Neural cell (in vitro differentiated cells): ENCODE data around the gene INVS. TPM values are rescaled to one million over a fixed set of nuclear protein-coding genes. Genes with fewer than 3 reads are reported as not detected.

ENCODE experiments used
- H2AFZ ChIP-seq: fragments of 200-600, 300-800 bp; sonication (generic), shearing (Covaris generic); 2 replicates; pipeline ENCODE4 v1.6.0; 2014; ENCODE audit warnings: low read depth, mild to moderate bottlenecking, antibody characterized with exemption, low read length, moderate library complexity
- H3F3A ChIP-seq: fragments of 200-600 bp; shearing (Covaris generic); 2 replicates; pipeline ENCODE4 v1.6.1; 2016; ENCODE audit warnings: mild to moderate bottlenecking, moderate library complexity, mixed read lengths, antibody characterized with exemption, low read length; ENCODE audit not compliant: insufficient read depth, poor library complexity, severe bottlenecking
- H3K27ac ChIP-seq: fragments of 200-600, 300-800 bp; sonication (generic), shearing (Covaris generic); 2 replicates; pipeline ENCODE4 v1.5.1; 2014; ENCODE audit warnings: mild to moderate bottlenecking, low read length, moderate library complexity
- H3K27me3 ChIP-seq: fragments of 300-800, 200-600 bp; sonication (generic), shearing (Covaris generic); 2 replicates; pipeline ENCODE4 v1.6.0; 2014; ENCODE audit warnings: mild to moderate bottlenecking, low read depth, low read length, moderate library complexity; ENCODE audit not compliant: insufficient read depth
- H3K36me3 ChIP-seq: fragments of 300-800, 200-600 bp; sonication (generic), shearing (Covaris generic); 2 replicates; pipeline ENCODE4 v1.5.1; 2014; ENCODE audit warnings: mild to moderate bottlenecking, antibody characterized with exemption, low read length, moderate library complexity; ENCODE audit not compliant: insufficient read depth
- H3K4me2 ChIP-seq: fragments of 300-800, 200-600 bp; sonication (generic), shearing (Covaris generic); 2 replicates; pipeline ENCODE4 v1.6.0; 2014; ENCODE audit warnings: mild to moderate bottlenecking, low read length
- H3K4me3 ChIP-seq: fragments of 300-800, 200-600 bp; sonication (generic), shearing (Covaris generic); 2 replicates; pipeline ENCODE4 v1.5.1; 2014; ENCODE audit warnings: mild to moderate bottlenecking, low read length, moderate library complexity
- H3K79me2 ChIP-seq: fragments of 200-600 bp; shearing (Covaris generic); replicated peaks from 2 replicates; pipeline ENCODE4 v1.6.0; 2014; ENCODE audit warnings: mild to moderate bottlenecking, low read length, moderate library complexity; ENCODE audit not compliant: insufficient read depth
- H3K9ac ChIP-seq: fragments of 300-800, 200-600 bp; sonication (generic), shearing (Covaris generic); 2 replicates; pipeline ENCODE4 v1.6.1; 2016; ENCODE audit warnings: mild to moderate bottlenecking, low read length, mixed read lengths
- H3K9me2 ChIP-seq: fragments of 200-600 bp; shearing (Covaris generic); 2 replicates; pipeline ENCODE4 v1.6.1; 2016; ENCODE audit warnings: mild to moderate bottlenecking, low read length, mixed read lengths; ENCODE audit not compliant: insufficient read depth
- H3K9me3 ChIP-seq: fragments of 200-600, 300-800 bp; sonication (generic), shearing (Covaris generic); 2 replicates; pipeline ENCODE4 v1.6.1; 2016; ENCODE audit warnings: mild to moderate bottlenecking, mixed run types, low read length, moderate library complexity, mixed read lengths
- H4K20me1 ChIP-seq: fragments of 200-600 bp; shearing (Covaris generic); 2 replicates; pipeline ENCODE4 v1.6.1; 2016; ENCODE audit warnings: mild to moderate bottlenecking, mixed run types; ENCODE audit not compliant: insufficient read depth
- CTCF ChIP-seq: fragments of 450-650 bp; IDR thresholded peaks from 2 replicates; pipeline ENCODE4 v1.5.1; 2014; ENCODE audit warnings: antibody characterized with exemption, mild to moderate bottlenecking, moderate library complexity; ENCODE audit not compliant: poor library complexity, severe bottlenecking
- EP300 ChIP-seq: fragments of 450-650 bp; conservative IDR thresholded peaks from 2 replicates; pipeline ENCODE4 v1.6.1; 2014; ENCODE audit warnings: antibody characterized with exemption, mild to moderate bottlenecking, moderate library complexity; ENCODE audit not compliant: poor library complexity, severe bottlenecking
- EZH2 ChIP-seq: fragments of 200-600, 300-800 bp; shearing (Covaris generic), sonication (generic); IDR thresholded peaks from 2 replicates; pipeline ENCODE4 v1.6.1; 2014; ENCODE audit warnings: antibody characterized with exemption, low read length, borderline replicate concordance, mild to moderate bottlenecking; ENCODE audit not compliant: insufficient read depth, poor library complexity, severe bottlenecking
- MXI1 ChIP-seq: fragments of 450-650 bp; conservative IDR thresholded peaks from 2 replicates; pipeline ENCODE4 v1.6.1; 2014; ENCODE audit warnings: antibody characterized with exemption, mild to moderate bottlenecking; ENCODE audit not compliant: poor library complexity, severe bottlenecking
- POLR2AphosphoS5 ChIP-seq: IDR thresholded peaks from 2 replicates; pipeline ENCODE4 v1.6.1; 2012
- RAD21 ChIP-seq: fragments of 450-650 bp; conservative IDR thresholded peaks from 2 replicates; pipeline ENCODE4 v1.6.1; 2014; ENCODE audit warnings: antibody characterized with exemption, mild to moderate bottlenecking, moderate library complexity
- REST ChIP-seq: IDR thresholded peaks from 2 replicates; pipeline ENCODE4 v1.6.1; 2012; ENCODE audit warnings: borderline replicate concordance
- SMC3 ChIP-seq: fragments of 450-650 bp; conservative IDR thresholded peaks from 2 replicates; pipeline ENCODE4 v1.6.1; 2014; ENCODE audit warnings: antibody characterized with exemption, mild to moderate bottlenecking, moderate library complexity; ENCODE audit not compliant: poor library complexity
- TAF1 ChIP-seq: IDR thresholded peaks from 2 replicates; pipeline ENCODE4 v1.6.1; 2012; ENCODE audit warnings: low read depth
- polyA plus RNA-seq: library from polyadenylated mRNA; depleted of rRNA; stranded (reverse); fragments of >200 nt; gene quantifications from 2 replicates; pipeline ENCODE4 v1.2.3, GENCODE V29; 2014

INVS gene
- polyA plus RNA-seq, 1 donor from 2014 or later = 11.3 TPM

DNA sequence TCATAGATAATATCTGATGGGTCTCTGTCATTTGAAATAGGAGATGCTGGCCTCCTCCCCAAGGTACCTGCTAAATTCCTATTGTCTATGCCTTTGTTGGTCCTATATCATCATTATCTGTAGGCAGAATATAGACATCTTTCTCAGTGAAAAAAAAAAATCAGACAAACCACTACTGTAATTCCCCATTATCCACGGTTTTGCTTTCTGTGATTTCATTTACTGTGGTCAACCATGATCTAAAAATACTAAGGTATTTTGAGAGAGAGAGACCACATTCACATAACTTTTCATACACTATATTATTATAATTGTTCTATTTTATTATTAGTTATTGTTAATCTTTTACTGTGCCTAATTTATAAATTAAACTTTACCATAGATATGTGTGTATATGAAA lies 122.5 kb downstream of the INVS start:
- Histone ChIP-seq H3F3A (no peaks in the 10 kb centered on the region), H3K4me2 (no peak overlapping the region), H3K27ac (no peak overlapping the region), H3K27me3 (no peaks in the 10 kb centered on the region), H3K9me2 (no peaks in the 10 kb centered on the region), H3K9me3 (no peaks in the 10 kb centered on the region), H3K79me2 (no peaks in the 10 kb centered on the region), H3K36me3 (no peaks in the 10 kb centered on the region), H3K4me3 (no peak overlapping the region), H2AFZ (no peak overlapping the region), H4K20me1 (no peaks in the 10 kb centered on the region), H3K9ac (no peak overlapping the region)
- TF ChIP-seq CTCF (no peak), MXI1 (no peak), TAF1 (no peak), SMC3 (no peak), EP300 (no peak), RAD21 (no peak), REST (no peak), EZH2 (no peak), POLR2AphosphoS5 (no peak)

DNA sequence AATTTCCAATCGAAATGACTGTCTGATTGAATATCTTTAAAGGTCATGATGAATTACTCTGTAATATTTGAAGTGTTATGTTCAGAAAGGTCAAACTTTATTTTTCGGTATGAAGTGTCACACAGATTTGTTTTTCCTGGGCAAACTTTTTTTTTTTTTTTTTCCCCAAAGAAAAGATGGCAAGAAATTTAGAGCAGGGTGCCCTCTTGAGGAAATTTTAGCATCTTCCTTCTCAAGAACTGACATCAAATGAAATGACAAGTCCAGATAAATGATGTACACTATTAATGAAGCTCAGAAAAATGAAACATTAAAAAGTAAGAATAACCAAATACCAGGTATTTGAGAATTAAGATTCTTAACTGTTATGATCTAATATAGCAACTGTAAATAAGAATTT lies 123.6 kb downstream of the INVS start:
- H2AFZ ChIP-seq = no peak overlapping the region
- no peaks in the 10 kb centered on the region for H3K27me3 ChIP-seq
- no peaks in the 10 kb centered on the region for H3K9me3 ChIP-seq
- TF ChIP-seq EZH2 (no peak), TAF1 (no peak), MXI1 (no peak), SMC3 (peak; percentile 75), CTCF (peak; percentile 69), REST (no peak), RAD21 (peak; percentile 71), EP300 (no peak), POLR2AphosphoS5 (no peak)
- H3K27ac ChIP-seq = no peak overlapping the region
- no peaks in the 10 kb centered on the region for H4K20me1 ChIP-seq
- no peaks in the 10 kb centered on the region for H3F3A ChIP-seq
- no peaks in the 10 kb centered on the region for H3K9me2 ChIP-seq
- no peak overlapping the region for H3K9ac ChIP-seq
- H3K79me2 ChIP-seq = no peaks in the 10 kb centered on the region
- H3K4me2 ChIP-seq = no peak overlapping the region
- no peak overlapping the region for H3K4me3 ChIP-seq
- H3K36me3 ChIP-seq = no peaks in the 10 kb centered on the region
